Eye (tissue), 1 donor: ENCODE data around the gene COPS4.
"Not testable (repeated sequence)": the region's sequence is repeated elsewhere in the genome, so short reads cannot be mapped to it uniquely, and the experiment has no call there.

Source experiments
- DNase-seq: peaks from one replicate; pipeline ENCODE4 v3.0.0-alpha.2; 2015

COPS4 gene

GRCh38 chr4:83089410-83090157 lies 54.6 kb downstream of the COPS4 start:
- DNase-seq: no peak

- no peak for DNase-seq
Observed at GRCh38 chr4:83093060-83093640, 58.2 kb downstream of the COPS4 start.

- no peak for DNase-seq
Observed at GRCh38 chr4:83096397-83096796, 61.4 kb downstream of the COPS4 start.

- DNase-seq: no peak
Observed at GRCh38 chr4:83104991-83105390, 70.0 kb downstream of the COPS4 start.

GRCh38 chr4:83107631-83108030 lies 72.6 kb downstream of the COPS4 start:
- no peak for DNase-seq

GRCh38 chr4:83108101-83108861 lies 73.3 kb downstream of the COPS4 start:
- DNase-seq: no peak

GRCh38 chr4:83109480-83110222 lies 74.7 kb downstream of the COPS4 start:
- peak; percentile 74 for DNase-seq

GRCh38 chr4:83110223-83110945 lies 75.4 kb downstream of the COPS4 start:
- DNase-seq: peak; percentile 92

- DNase-seq: no peak
Observed at GRCh38 chr4:83110970-83111750, 76.2 kb downstream of the COPS4 start.

- not testable (repeated sequence) for DNase-seq
Observed at GRCh38 chr4:83111751-83112141, 76.8 kb downstream of the COPS4 start.

- DNase-seq: no peak
Observed at GRCh38 chr4:83112231-83112630, 77.2 kb downstream of the COPS4 start.

GRCh38 chr4:83112678-83113428 lies 77.9 kb downstream of the COPS4 start:
- no peak for DNase-seq

GRCh38 chr4:83113429-83113786 lies 78.4 kb downstream of the COPS4 start:
- DNase-seq: no peak

- DNase-seq: no peak
Observed at GRCh38 chr4:83114576-83114975, 79.6 kb downstream of the COPS4 start, which contains the start of gene PLAC8. Gene PLAC8 (minus strand): TSS chr4:83114729. CDS start chr4:83107921, 6,808 bp downstream.

GRCh38 chr4:83115000-83115399 lies 80.0 kb downstream of the COPS4 start:
- DNase-seq: no peak

- DNase-seq: no peak
Observed at GRCh38 chr4:83115656-83116285, 80.8 kb downstream of the COPS4 start.

- DNase-seq: no peak
Observed at GRCh38 chr4:83118869-83119268, 83.9 kb downstream of the COPS4 start.

GRCh38 chr4:83121246-83121645 lies 86.3 kb downstream of the COPS4 start:
- DNase-seq: no peak

- DNase-seq: no peak
Observed at GRCh38 chr4:83124111-83124780, 89.3 kb downstream of the COPS4 start.
